ENCODE data around the gene PREPL. TPM values are rescaled to one million over a fixed set of nuclear protein-coding genes. Genes with fewer than 3 reads are reported as not detected.

Gene PREPL
- total and polyA plus RNA-seq, 2 of the 13 experiments (the other 11 are each of a cell fraction or from before 2014, with no cell fraction given): 19.7 to 34.3 TPM

DNA sequence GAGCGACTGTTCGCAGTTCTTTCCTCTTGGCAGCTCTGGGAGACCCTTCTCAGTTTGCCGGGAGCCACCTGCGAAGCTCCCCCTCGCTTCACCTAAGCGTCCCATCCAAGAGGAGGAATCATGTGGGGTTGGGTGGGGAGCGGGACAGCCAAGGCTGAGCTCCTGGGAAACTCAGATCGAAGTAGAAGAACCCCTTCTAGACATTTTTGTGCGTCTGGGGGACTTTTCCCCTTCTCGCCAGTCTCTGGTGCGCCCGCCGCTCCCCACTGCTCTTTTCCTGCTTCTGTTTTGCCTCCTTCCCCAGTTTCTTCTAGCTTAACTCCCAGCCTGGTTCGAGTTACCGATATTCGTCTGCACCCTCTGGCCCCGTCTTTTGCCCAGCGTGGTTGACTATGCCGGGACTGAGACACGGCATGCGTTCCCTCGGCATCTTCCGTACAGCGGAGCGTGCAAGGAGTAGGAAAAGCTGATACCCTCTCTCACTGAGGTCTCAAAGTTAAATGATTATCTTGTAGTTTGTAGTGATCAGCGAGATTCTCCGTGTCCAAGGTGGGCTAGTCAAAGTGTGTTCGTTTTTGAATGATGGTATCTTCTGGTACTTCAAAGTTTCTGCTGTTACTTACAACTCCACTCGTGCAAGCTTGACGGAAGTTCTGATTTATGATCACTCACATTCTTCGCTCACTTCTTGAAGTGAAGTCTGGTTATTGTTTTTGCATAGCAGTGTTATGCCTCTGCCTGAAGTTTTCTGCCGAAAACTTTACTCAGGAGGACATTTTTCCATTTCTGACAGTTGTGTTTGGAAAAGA, 1.1 kb upstream of the PREPL start (continued):
- TF ChIP-seq EEA1 (CRISPR knock-in tag; IDR thresholded peaks at IDR 0.05; ENCODE audit: borderline replicate concordance): no peak; the same call in 1 of the 2 replicates
- no peak for TF ChIP-seq ZNF367 (CRISPR knock-in tag; IDR thresholded peaks at IDR 0.05; ENCODE audit: borderline replicate concordance)
- TF ChIP-seq TBP (CRISPR knock-in tag; IDR thresholded peaks at IDR 0.05): no peak
- TF ChIP-seq TCF7 (IDR thresholded peaks at IDR 0.05; ENCODE audit: low read depth): no peak
- no peak for TF ChIP-seq MTA1 (CRISPR knock-in tag; IDR thresholded peaks at IDR 0.05; ENCODE audit: borderline replicate concordance)
- no peak; the same call in 1 of the 2 replicates for TF ChIP-seq PHF20 (CRISPR knock-in tag; IDR thresholded peaks at IDR 0.05)
- TF ChIP-seq SPEN (CRISPR knock-in tag; IDR thresholded peaks at IDR 0.05; ENCODE audit: low read depth): peak; percentile 55
- TF ChIP-seq SNAPC4 (CRISPR knock-in tag; IDR thresholded peaks at IDR 0.05): no peak
- 0 out of 2 replicates have a peak, but pooled peaks have one; percentile 32 for TF ChIP-seq ZNF740 (CRISPR knock-in tag; IDR thresholded peaks at IDR 0.05)
- TF ChIP-seq ZNF296 (CRISPR knock-in tag; conservative IDR thresholded peaks at IDR 0.05): no peak
- TF ChIP-seq SMYD3 (CRISPR knock-in tag; IDR thresholded peaks at IDR 0.05): no peak
- no peak for TF ChIP-seq HOXA7 (CRISPR knock-in tag; IDR thresholded peaks at IDR 0.05)
- TF ChIP-seq HNRNPUL1 (IDR thresholded peaks at IDR 0.05; ENCODE audit: low read depth, low read length): no peak
- TF ChIP-seq NPAS2 (CRISPR knock-in tag; IDR thresholded peaks at IDR 0.05; ENCODE audit: borderline replicate concordance): no peak
- peak; percentile 15; the same call in 1 of the 2 replicates for TF ChIP-seq PAX8 (CRISPR knock-in tag; IDR thresholded peaks at IDR 0.05; ENCODE audit: borderline replicate concordance)
- no peak for TF ChIP-seq RBAK (CRISPR knock-in tag; IDR thresholded peaks at IDR 0.05)
- TF ChIP-seq ZNF441 (CRISPR knock-in tag; IDR thresholded peaks at IDR 0.05; ENCODE audit: borderline replicate concordance): 0 out of 2 replicates have a peak, but pooled peaks have one; percentile 24
- TF ChIP-seq SRSF1 (optimal IDR thresholded peaks at IDR 0.05; ENCODE audit: low read depth, low read length): no peak
- TF ChIP-seq NR2F2 (IDR thresholded peaks at IDR 0.05; ENCODE audit: borderline replicate concordance, low read depth): peak; percentile 15; the same call in 1 of the 2 replicates
- no peak for TF ChIP-seq HBP1 (CRISPR knock-in tag; IDR thresholded peaks at IDR 0.05; ENCODE audit: low read depth)
- TF ChIP-seq ZNF251 (CRISPR knock-in tag; IDR thresholded peaks at IDR 0.05): 0 out of 2 replicates have a peak, but pooled peaks have one; percentile 42
- TF ChIP-seq ZMAT3 (CRISPR knock-in tag; conservative IDR thresholded peaks at IDR 0.05): no peak
- TF ChIP-seq ZNF556 (CRISPR knock-in tag; IDR thresholded peaks at IDR 0.05; ENCODE audit: borderline replicate concordance): 0 out of 2 replicates have a peak, but pooled peaks have one; percentile 63
- no peak for TF ChIP-seq ZNF780A (CRISPR knock-in tag; IDR thresholded peaks at IDR 0.05)
